Activated naive CD4-positive, alpha-beta T cell treated with anti-CD3 and anti-CD28 coated beads, Interleukin-2, amount 10 ng/mL, durations not matched to agents 7 days and 5 days (primary cell): ENCODE data around the gene FRMD5.
A peak's percentile ranks its signal among the peaks of the same experiment; 100 is the strongest.
"Not testable (repeated sequence)": the region's sequence is repeated elsewhere in the genome, so short reads cannot be mapped to it uniquely, and the experiment has no call there.

Experiments
- CTCF ChIA-PET: fragments of 350-600 bp; sonication (Branson Sonifier 250); formaldehyde crosslinking; loops from one replicate; lab custom pipeline; 2021; ENCODE audit warnings: antibody characterized with exemption; lab: Charles Lee
- DNase-seq: peaks from one replicate; pipeline ENCODE4 v3.0.0-alpha.2; 2020
- H3K27ac Mint-ChIP-seq: one replicate; pipeline ENCODE4 v1.8.0; 2021; ENCODE audit warnings: mild to moderate bottlenecking, moderate library complexity, mixed read lengths
- H3K27me3 Mint-ChIP-seq: one replicate; pipeline ENCODE4 v1.8.0; 2021; ENCODE audit warnings: mild to moderate bottlenecking, mixed read lengths
- H3K36me3 Mint-ChIP-seq: one replicate; pipeline ENCODE4 v1.8.0; 2021; ENCODE audit warnings: mixed read lengths
- H3K4me1 Mint-ChIP-seq: one replicate; pipeline ENCODE4 v1.8.0; 2021; ENCODE audit warnings: mixed read lengths
- H3K4me3 Mint-ChIP-seq: one replicate; pipeline ENCODE4 v1.8.0; 2021; ENCODE audit warnings: mild to moderate bottlenecking, moderate library complexity, mixed read lengths
- H3K9me3 Mint-ChIP-seq: one replicate; pipeline ENCODE4 v1.8.0; 2021; ENCODE audit warnings: mixed read lengths

Gene FRMD5

GRCh38 chr15:43831519-43832052 is 363.5 kb downstream of the FRMD5 start:
- Mint-ChIP-seq H3K27ac (peak overlapping the region; percentile 64), H3K4me3 (peak overlapping the region; percentile 9), H3K4me1 (peaks cover 47% of the 10 kb centered on the region), H3K36me3 (peaks cover 43% of the 10 kb centered on the region)
- CTCF ChIA-PET, result interaction anchor here (0.7 to 1.3 kb wide), 3 partner anchors 12 to 142 kb away, joined by 3 read pairs; no protein-coding TSS in a partner anchor
- not testable (repeated sequence) for H3K9me3 Mint-ChIP-seq, DNase-seq, H3K27me3 Mint-ChIP-seq

- peaks cover 55% of the 10 kb centered on the region for H3K4me1 Mint-ChIP-seq
- DNase-seq, H3K27me3 Mint-ChIP-seq, H3K4me3 Mint-ChIP-seq, H3K9me3 Mint-ChIP-seq: not testable (repeated sequence)
- H3K36me3 Mint-ChIP-seq, result peaks cover 37% of the 10 kb centered on the region
- peak overlapping the region; percentile 68 for H3K27ac Mint-ChIP-seq
- CTCF ChIA-PET, result interaction anchor here (0.7 to 1.3 kb wide), 3 partner anchors 13 to 143 kb away, joined by 3 read pairs; no protein-coding TSS in a partner anchor
Observed at GRCh38 chr15:43830691-43831275, 364.3 kb downstream of the FRMD5 start.

GRCh38 chr15:43829951-43830540 is 365.0 kb downstream of the FRMD5 start:
- DNase-seq, H3K27me3 Mint-ChIP-seq, CTCF ChIA-PET, H3K9me3 Mint-ChIP-seq: not testable (repeated sequence)
- Mint-ChIP-seq H3K4me3 (peak overlapping the region; percentile 83), H3K36me3 (peaks cover 33% of the 10 kb centered on the region), H3K4me1 (peaks cover 61% of the 10 kb centered on the region), H3K27ac (peak overlapping the region; percentile 29)

GRCh38 chr15:43828061-43828657 is 366.9 kb downstream of the FRMD5 start:
- peaks cover 69% of the 10 kb centered on the region for H3K4me1 Mint-ChIP-seq
- peak; percentile 38 for DNase-seq

GRCh38 chr15:43826508-43827341 is 368.3 kb downstream of the FRMD5 start, which contains the start of gene WDR76:
WDR76 (plus strand) TSS chr15:43827002; CDS start chr15:43827033, 31 bp downstream.
- peaks cover 74% of the 10 kb centered on the region for H3K4me1 Mint-ChIP-seq
- H3K4me3 Mint-ChIP-seq, result peak within 1 kb of the TSS; percentile 83
- CTCF ChIA-PET, result no interaction called here
- H3K9me3 Mint-ChIP-seq, result no peaks in the 10 kb centered on the region
- peaks cover 29% of the 10 kb centered on the region for H3K36me3 Mint-ChIP-seq
- DNase-seq, result peak; percentile 85
- H3K27me3 Mint-ChIP-seq, result no peaks in the 10 kb centered on the region
- H3K27ac Mint-ChIP-seq, result peak within 1 kb of the TSS; percentile 90

More at GRCh38 chr15:43828061-43828657, 366.9 kb downstream of the FRMD5 start:
- Mint-ChIP-seq H3K27ac (peak overlapping the region; percentile 90), H3K4me3 (peak overlapping the region; percentile 83), H3K27me3 (no peaks in the 10 kb centered on the region), H3K36me3 (peaks cover 31% of the 10 kb centered on the region), H3K9me3 (no peaks in the 10 kb centered on the region)
- CTCF ChIA-PET, result no interaction called here

- Mint-ChIP-seq H3K4me3 (peak overlapping the region; percentile 83), H3K27me3 (no peaks in the 10 kb centered on the region), H3K9me3 (no peaks in the 10 kb centered on the region), H3K4me1 (peaks cover 74% of the 10 kb centered on the region), H3K36me3 (peaks cover 34% of the 10 kb centered on the region), H3K27ac (peak overlapping the region; percentile 90)
- DNase-seq, result no peak
- CTCF ChIA-PET, result no interaction called here
Observed at GRCh38 chr15:43826029-43826507, 369.0 kb downstream of the FRMD5 start.

GRCh38 chr15:43825305-43825704 is 369.8 kb downstream of the FRMD5 start:
- H3K27me3 Mint-ChIP-seq, CTCF ChIA-PET, H3K9me3 Mint-ChIP-seq, DNase-seq: not testable (repeated sequence)
- peak overlapping the region; percentile 92 for H3K27ac Mint-ChIP-seq
- H3K36me3 Mint-ChIP-seq, result peaks cover 34% of the 10 kb centered on the region
- peak overlapping the region; percentile 83 for H3K4me3 Mint-ChIP-seq
- peaks cover 73% of the 10 kb centered on the region for H3K4me1 Mint-ChIP-seq

- CTCF ChIA-PET, result interaction anchor here (1.3 kb wide), 1 partner anchor 48 kb away, joined by 5 read pairs; the partner anchor contains the start of gene ELL3
- Mint-ChIP-seq H3K27ac (peak within 1 kb of the TSS; percentile 92), H3K4me3 (peak within 1 kb of the TSS; percentile 85), H3K36me3 (peaks cover 31% of the 10 kb centered on the region), H3K9me3 (no peaks in the 10 kb centered on the region), H3K4me1 (peaks cover 69% of the 10 kb centered on the region), H3K27me3 (no peaks in the 10 kb centered on the region)
- peak; percentile 95 for DNase-seq
Observed at GRCh38 chr15:43824302-43825246, 370.5 kb downstream of the FRMD5 start, which contains the start of gene MFAP1. MFAP1 (minus strand) TSS chr15:43824690; CDS start chr15:43824569, 121 bp downstream.

- CTCF ChIA-PET, result interaction anchor here (0.7 kb wide), 1 partner anchor 26 kb away, joined by 3 read pairs; no protein-coding TSS in a partner anchor
- Mint-ChIP-seq H3K9me3 (no peaks in the 10 kb centered on the region), H3K4me1 (peaks cover 56% of the 10 kb centered on the region), H3K27me3 (no peaks in the 10 kb centered on the region), H3K4me3 (peak overlapping the region; percentile 29), H3K36me3 (peaks cover 27% of the 10 kb centered on the region), H3K27ac (peak overlapping the region; percentile 67)
- DNase-seq, result no peak
Observed at GRCh38 chr15:43821505-43821904, 373.6 kb downstream of the FRMD5 start.
